HG03558 (cell line): ENCODE results near the gene BRSK1.

ENCODE experiments used
- ATAC-seq: cut with Tn5 transposase; IDR thresholded peaks from one replicate; pipeline ENCODE4 v1.9.1; 2021; ENCODE audit warnings: moderate number of reproducible peaks; ENCODE audit not compliant: unreplicated experiment; ENCODE audit errors: extremely low read depth

The BRSK1 gene

DNA sequence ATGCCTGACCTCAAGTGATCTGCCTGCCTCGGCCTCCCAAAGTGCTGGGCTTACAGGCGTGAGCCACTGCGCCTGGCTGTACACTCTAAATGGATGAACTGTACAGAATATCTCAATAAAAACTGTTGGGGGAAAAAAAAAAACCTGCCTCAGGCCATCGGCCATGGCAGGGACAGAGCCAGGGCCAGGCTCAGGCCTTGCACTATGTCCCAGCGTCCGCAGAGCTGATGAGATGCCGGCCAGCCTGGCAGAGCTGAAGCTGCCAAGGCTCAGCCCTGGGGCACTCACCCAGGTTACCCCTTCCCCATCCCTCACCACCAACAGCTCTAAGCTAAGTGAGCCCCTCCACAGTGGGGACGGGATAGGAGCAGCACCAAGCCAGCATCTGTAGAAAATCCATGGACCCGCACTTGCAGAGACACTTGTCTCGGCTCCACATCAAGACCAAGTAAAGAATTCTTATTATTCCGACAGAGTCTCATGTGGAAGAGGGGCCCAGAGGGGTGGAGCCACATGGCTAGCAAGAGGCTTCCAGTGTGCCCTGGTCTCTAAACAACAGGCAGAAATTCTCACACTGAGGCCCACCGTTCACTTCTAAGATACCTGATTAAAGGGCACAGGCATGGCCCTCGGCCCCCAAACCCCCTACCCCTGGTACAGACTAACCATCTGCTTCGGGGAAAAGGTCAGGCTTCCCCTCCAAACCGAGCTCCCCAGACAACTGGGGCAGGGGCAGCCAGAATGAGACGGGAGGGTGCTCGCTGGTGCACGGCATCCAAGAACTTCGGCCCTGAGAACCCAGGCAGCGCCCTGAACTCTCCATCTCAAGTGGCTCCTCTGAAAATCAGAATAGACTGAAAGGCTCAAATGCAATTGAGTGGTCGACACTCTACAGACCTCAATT is 30.8 kb upstream of the BRSK1 start:
- ATAC-seq: no peak

DNA sequence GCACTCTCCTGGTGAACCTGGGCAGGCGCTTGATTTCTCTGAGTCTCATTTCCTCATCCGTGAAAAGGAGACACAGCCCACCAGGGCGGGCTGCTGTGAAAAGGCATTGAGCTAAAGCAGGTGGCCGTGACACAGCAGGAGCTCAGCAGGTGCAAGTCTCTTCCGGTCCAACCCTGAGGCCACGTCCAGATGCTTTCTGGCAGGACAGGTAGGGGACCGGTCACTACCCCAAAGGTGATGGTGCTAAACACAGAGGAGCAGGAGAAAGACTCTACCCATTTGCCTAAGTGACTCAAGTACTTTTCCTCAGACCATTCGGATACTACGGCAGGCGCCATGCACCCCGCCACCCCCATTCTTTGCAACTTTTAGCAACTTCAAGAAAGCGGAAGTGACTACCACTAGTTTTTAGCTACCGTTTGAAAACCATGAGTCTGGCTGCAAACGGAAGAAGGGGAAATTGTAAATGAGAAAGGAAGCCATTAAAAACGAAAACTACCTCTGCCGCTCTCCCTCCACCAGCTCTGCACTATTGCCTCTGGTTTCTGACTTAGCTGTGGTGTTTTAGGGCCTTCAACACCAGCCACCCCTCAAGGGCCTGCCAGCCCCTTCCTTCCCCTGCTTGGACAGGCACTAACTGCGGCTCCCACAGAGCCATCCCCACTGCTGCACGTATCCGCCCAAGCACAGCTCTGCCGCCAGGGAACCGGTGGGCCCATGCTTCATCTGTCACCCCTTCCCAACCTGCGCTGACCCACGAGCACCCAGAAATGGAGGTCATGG is 29.8 kb upstream of the BRSK1 start:
- ATAC-seq: peak; percentile 28

DNA sequence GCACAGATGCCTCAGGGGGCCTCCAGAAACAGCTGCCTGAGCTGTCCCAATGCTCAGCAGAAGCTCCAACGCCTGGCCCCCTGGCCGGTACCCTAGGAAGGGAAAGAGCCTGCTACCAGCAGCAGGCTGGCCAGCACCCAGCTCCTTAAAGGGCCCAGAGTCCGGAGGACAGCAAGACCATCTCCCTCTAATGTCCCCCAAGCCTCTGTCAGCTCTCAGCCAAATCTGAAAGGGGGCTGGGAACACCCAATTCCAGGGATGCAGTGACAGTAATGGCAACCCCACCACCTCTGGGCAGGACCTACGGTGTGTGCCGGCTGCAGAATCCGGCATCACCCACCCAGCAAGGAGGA is 29.2 kb upstream of the BRSK1 start:
- no peak for ATAC-seq

DNA sequence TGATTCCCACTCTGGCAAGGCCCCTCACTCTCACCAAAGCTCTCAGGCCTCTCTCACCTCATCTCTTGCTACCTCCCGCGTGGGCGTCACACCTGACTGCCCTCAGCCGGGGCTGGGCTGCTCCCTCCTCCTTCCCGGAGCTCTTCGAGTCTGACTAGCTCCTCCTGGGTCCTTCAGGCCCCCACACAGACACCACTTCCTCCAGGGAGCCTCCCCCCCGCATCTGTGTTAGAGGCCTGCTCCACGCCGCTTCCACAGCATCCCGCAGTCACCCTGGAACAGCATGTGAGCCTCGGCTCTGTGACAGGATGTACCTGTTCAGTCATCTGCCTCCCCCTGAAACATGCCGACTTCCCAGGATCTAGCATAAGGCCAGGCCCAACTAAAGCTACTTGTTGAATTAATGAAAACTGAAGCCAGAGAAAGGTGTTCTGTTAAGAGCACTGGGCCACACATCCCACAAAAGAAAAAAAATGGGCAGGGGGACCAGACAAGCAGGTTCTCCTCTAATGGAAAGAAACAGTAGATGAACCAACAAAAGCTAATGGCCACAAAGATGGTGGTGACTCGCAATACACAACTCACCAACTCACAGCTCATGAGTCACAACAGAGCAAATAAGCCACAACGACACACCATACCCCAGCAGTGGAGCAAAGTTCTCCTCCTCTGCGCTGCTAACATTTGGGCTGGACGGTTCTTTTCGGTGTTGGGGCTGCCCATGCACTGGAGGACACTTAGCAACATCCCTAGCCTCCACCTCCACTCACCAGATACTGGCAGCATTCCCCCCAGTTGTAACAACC is 28.0 kb upstream of the BRSK1 start:
- ATAC-seq: no peak

DNA sequence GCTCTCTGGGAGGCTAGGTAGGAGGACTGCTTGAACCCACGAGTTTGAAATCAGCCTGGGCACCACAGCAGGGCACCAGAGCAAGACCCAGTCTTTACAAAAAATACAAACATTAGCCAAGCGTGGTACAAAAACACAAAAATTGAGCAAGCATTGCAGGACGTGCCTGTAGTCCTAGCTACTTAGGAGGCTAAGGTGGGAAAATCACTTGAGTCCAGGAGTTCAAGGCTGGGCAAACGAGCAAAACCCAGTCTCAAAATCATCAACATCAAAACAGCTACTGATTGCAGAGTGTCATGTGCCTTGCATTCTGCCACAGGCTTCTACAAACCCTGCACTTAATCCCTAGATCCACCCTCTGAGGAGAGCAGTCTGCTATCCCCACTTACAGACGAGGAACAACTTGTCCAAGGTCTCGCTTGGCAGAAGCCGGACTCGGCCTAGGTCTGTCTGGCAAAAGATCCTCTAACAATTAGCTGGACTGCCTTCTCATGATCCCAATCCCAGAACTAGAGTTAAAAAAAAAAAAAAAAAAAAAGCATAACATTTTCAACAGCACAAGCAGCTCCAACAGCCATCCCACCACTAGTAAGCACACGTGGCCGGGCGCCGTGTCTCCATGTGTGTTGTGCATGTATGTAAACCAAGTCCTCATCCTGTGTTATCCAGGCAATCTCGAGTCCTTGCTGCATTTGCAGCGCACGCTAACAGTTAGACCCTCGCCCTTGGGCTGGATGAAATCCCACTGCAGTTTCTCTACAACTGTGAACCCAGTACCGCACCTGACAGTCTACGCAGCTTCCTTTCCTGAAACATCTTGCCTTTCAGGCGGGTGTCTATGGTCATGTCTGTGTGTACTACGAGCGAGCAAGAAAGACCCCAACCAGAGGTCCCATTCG is 27.0 kb upstream of the BRSK1 start:
- no peak for ATAC-seq

DNA sequence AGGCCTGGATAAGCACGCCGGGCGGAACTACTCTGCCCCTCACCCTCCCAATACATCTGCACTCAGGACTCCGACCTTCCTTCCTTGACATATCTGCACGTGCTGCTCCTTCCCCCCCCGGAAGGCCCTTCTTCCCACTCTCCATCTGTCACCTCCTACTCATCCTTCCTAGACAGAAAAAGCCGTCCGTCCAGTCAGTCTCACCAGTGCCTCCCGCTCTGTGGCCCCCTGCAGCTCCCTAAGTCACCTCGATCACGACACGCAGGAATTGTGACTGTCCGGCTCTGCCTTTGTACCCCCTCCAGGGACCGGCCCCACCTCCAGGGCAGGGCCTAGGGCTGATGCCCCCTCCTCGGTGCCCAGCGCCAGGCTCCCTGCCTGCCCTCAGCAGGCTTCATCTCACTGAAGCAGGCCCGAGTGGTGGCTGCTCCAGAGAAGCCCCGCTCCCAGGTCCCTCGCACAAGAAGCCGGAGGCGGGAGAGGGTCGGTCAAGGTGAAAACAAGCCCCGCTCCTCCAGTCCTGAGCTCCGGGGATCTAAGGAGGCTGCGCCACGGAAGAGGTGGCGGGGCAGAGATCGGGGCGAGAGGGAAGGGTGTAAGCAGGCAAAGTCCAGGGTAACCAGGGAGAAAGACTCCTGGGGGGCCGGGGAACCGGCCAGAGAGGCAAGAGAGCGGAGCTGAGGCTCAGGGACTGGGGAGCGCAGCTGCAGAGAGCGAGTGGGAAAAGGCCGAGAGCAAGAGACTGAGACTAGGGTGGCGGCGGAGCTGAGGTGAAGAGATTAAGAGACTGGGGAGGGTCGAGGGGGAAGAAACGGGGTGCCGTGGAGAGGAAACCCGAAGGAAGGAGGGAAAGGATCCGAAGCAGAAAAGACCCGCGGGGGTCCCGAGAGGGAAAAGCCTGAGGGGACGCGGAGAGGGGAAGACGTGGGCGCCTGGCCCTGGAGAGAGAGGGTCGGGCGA is 26.1 kb upstream of the BRSK1 start:
- no peak for ATAC-seq

DNA sequence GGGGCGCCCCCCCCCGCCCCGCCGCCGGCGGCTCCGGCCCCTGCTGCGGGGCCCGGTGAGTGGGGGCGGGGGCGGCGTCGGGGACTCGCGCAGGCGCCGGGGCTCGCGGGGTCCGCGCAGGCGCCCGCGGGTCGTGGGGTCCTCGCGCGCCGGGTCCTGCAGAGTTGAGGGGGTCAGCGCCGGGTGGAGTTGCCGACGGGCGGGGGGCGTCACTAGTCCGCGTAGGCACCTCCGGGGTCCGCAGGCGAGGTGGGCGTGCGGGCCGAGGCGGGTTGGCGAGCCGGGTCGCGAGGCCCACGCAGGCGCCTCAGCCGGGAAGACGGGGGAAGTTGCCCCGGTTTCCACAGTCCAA is 25.3 kb upstream of the BRSK1 start:
- ATAC-seq: peak; percentile 2

DNA sequence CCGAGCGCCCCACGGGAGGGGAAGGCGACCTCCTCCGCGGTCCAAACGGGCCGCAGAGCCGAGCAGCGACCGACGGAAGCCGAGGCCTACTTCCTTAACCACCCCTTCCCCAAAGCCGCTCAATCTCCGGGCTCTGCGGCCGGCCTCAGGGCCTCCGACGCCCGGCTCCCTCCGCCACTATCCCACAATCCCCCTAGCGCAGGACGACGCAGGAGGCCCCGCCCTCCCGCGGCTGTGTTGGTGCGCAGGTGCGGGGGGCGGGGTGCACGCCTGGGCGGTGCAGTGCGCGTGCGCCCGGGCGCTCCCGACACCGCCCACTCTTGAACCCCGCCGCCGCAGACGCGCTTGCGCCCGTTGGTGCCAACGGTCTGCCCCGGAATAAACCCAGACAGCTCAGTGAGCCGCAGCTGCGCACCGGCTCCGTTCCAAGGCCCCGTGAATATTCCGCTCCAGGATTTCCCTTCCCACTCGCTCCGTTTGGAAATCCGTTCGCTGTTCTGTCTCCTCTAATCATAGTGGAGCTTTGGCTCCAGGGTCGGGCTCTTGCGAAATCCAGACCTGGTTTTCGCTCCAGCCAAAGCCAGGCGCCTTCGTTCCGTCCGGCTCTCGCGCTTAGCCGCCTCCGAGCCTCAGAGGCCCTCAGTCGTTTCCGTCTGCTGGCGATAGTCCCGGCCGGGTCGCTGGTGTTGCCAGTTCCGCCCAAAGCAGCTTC is 24.8 kb upstream of the BRSK1 start, which contains the start of gene PPP6R1:
Gene PPP6R1 (minus strand): TSS at position 190 of the 712 bp plus-strand sequence. CDS start 11,914 bp downstream, outside the sequence.
- ATAC-seq: peak; percentile 43

DNA sequence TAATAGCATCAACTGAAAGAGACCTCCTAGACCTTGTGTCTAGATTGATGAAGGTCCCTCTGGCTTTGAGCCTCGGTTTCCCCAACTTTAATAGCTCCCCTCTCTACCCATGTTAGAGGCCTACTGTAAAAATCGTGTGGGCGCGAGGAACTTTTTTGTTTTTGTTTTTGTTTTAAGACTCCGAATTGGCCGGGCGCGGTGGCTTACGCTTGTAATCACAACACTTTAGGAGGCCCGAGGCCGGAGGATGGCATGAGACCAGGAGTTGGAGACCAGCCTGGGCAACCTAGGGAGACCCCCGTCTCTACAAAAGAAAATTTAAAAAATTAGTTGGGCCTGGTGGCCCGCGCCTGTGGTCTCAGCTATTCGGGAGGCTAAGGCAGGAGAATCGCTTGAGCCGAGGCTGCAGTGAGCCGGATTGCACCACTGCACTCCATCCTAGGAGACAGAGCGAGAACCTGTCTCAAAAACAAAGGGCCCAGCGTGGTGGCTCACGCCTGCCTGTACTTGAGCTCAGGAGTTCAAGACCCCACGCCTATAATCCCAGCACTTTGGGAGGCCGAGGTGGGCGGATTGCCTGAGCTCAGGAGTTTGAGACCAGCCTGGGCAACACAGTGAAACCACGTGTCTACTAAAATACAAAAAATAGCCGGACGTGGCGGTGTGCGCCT is 24.1 kb upstream of the BRSK1 start:
- no peak for ATAC-seq

DNA sequence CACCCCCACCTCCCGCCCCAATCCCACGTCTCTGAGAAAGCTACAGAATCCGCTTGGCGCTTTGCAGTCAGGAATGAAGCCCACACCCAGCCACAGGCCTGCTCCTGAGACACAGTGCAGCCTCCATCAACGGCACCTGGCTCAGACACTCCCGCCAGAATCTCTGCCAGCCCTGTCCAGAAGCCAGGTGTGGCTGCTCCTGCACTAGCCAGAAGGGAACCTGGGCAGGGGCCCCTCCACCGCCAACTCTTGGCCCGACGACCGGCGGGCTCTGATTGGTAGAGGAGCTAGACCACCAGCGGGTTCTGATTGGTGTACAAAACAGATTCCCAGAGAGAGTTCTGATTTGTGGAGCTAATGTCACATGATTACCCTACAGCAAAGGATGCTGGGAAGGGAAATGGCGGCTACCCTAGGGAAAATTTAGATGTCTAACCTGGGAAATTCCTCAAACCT is 22.1 kb upstream of the BRSK1 start:
- no peak for ATAC-seq

DNA sequence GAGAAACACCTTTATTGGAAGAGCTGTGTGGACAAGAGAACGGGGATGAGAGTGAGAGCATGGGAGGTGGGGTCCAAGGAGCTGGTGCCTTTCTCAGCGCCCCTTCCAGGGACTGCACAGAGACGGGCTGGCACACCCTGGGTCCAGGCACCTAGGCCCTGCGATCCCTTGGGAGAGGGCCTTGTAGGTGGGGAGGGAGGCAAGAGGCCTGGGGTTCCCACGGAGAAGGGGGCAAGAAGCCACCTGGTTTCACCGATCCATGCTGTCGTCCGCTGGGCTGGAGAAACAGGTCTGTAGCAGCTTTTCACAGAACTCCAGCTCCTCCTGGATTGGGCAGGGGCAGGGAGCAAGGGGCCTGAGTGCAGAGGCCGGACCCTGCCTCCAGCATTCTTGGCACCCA is 21.4 kb upstream of the BRSK1 start:
- ATAC-seq: no peak

DNA sequence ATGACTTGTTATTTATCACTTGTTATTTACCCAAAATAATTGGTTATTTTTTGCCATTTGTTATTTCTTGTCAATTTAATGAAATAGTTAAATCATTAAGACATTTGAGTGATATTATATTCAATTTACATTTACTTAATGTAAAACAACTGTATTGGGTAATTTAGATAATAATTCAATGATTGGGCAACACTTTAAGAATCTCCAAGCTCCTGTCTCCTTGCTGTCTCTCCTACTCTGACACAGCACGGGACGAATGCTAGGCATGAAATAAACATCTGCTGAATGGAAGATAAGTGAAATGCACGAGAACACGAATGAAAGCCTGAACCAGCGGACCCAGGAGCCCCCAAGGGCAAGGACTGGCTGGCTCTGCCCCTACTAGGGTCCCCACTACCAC is 19.3 kb upstream of the BRSK1 start:
- no peak for ATAC-seq

DNA sequence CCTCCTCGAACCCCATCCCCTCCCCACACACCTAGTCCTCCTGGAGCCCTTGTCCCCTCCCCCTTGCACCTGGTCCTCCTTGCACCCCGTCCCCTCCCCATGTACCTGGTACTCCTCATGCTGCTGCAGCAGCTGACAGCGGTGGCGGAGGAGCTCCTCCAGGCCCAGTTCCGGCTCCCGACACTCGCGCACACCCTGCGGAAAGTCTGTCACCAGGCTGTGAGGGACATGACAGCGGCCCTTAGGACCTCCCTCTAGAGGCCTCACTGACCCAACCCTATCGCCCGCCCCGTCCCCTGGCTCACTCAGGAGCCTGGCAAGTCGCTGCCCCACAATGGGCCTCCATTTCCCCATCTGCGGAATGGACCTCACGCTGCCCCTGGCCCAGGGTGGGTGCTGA is 18.6 kb upstream of the BRSK1 start:
- ATAC-seq: no peak

DNA sequence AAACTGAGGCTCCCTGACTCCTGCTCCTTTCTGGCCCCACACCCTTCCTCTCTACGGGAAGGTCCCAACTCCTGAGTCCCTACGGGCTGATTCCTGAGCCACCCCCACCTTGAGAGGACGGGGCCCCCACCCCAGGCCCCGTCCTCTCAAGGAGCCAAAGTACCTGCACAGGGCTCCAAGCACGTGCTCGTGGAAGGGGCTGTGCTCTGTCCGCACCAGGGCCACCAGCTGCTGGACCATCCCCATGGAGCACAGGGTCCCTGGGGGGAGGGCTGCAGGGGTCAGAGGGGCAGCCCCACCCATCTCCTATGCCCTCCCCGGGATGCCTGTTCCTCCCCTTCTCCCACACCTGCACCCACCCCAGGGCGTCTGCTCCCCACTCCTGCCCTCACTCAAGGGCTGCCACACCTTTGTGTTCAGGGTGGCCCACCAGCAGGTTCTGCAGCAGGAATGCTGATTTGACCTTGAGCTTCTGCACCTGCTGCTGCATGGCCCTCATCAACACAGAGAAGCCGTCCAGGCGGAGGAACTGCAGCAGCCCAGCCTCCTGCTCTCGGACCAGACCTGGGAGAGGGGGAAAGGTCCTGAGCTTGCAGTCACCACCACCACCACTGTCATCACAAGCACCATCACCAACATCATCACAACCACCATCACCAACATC is 17.9 kb upstream of the BRSK1 start:
- no peak for ATAC-seq

DNA sequence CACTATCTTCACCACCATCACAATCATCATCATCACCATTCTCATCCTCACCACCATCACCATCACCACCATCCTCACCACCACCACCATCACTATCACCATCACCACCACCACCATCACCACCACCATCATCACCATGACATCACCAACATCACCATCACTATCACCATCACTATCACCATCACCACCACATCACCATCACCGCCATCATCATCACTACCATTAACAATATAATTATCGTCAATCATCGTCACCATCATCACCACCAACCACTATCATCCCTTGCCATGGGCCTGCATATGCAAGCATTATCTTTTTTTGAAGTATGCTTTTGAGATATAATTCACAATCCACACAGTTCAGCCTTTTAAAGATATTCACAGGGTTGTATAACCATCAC is 17.4 kb upstream of the BRSK1 start:
- ATAC-seq: no peak

DNA sequence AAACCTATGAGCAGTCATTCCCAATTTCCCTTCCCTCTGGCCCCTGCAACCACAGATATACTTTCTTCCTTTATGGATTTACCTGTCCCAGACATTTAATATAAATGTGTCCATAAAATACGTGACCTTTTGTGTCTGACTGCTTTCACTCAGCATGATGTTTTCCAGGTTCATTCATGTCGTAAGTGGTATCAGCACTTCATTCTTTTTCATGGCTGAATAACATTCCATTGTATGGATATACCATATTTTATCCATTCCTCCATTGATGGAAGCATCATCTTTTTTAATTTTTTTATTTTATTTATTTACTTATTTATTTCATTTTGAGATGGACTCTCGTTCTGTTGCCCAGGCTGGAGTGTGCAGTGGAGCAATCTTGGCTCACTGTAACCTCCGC is 17.0 kb upstream of the BRSK1 start:
- ATAC-seq: no peak

DNA sequence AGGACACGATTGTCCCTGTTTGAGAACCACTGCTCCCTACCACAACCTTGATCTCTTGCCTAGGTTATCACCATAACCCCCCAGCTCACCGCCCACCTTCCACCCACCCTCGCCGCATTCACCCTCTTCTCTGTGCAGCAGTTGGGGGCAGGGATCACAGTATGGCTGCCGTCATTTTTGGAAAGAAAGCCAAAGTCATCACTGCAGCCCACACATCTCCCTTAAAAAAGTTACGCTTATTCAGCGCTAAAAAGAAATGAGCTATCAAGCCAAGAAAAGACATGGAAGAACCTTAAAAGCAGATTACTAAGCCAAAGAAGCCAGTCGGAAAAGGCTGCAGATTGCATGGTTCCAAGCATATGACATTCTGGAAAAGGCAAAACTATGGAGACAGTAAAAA is 14.5 kb upstream of the BRSK1 start:
- ATAC-seq: no peak
